ENCODE results near the gene ZNF326.

Gene ZNF326

GRCh38 chr1:89994805-89995597 is at the start of gene ZNF326:
TSS of gene ZNF326 (plus strand) at chr1:89995110. CDS start at chr1:89995258, 148 bp downstream.
- peak; percentile 95 for DNase-seq

- peak; percentile 30 for DNase-seq
These were observed 48.9 kb upstream of the ZNF326 start for GRCh38 chr1:89945852-89946476.

- DNase-seq, result no peak
These were observed 48.4 kb upstream of the ZNF326 start for GRCh38 chr1:89946532-89946931.

GRCh38 chr1:89948722-89949345 is 46.1 kb upstream of the ZNF326 start:
- no peak for DNase-seq

- DNase-seq, result no peak
These were observed 44.8 kb upstream of the ZNF326 start for GRCh38 chr1:89949991-89950624.

GRCh38 chr1:89950703-89951102 is 44.2 kb upstream of the ZNF326 start:
- DNase-seq, result no peak

- no peak for DNase-seq
These were observed 42.9 kb upstream of the ZNF326 start for GRCh38 chr1:89951766-89952604.

GRCh38 chr1:89952605-89953130 is 42.2 kb upstream of the ZNF326 start:
- DNase-seq, result no peak

- DNase-seq, result peak; percentile 22
These were observed 41.7 kb upstream of the ZNF326 start for GRCh38 chr1:89953131-89953626.

GRCh38 chr1:89953929-89954328 is 41.0 kb upstream of the ZNF326 start:
- no peak for DNase-seq

GRCh38 chr1:89954401-89954800 is 40.5 kb upstream of the ZNF326 start:
- no peak for DNase-seq

GRCh38 chr1:89955311-89956205 is 39.4 kb upstream of the ZNF326 start:
- no peak for DNase-seq

- no peak for DNase-seq
These were observed 37.8 kb upstream of the ZNF326 start for GRCh38 chr1:89957107-89957506.

- DNase-seq, result no peak
These were observed 35.9 kb upstream of the ZNF326 start for GRCh38 chr1:89958851-89959654.

- no peak for DNase-seq
These were observed 35.2 kb upstream of the ZNF326 start for GRCh38 chr1:89959719-89960118.

GRCh38 chr1:89962024-89962741 is 32.7 kb upstream of the ZNF326 start:
- DNase-seq, result no peak

- DNase-seq, result no peak
These were observed 32.2 kb upstream of the ZNF326 start for GRCh38 chr1:89962742-89963075.

GRCh38 chr1:89965193-89965768 is 29.6 kb upstream of the ZNF326 start:
- DNase-seq, result no peak

GRCh38 chr1:89966656-89967055 is 28.3 kb upstream of the ZNF326 start:
- no peak for DNase-seq

Measured in stimulated activated CD4-positive, alpha-beta T cell treated with anti-CD3 and anti-CD28 coated beads, Interleukin-1b, Interleukin-23, amount 100 ng/mL, for 48 hours (primary cell).